ENCODE data around the gene VPS50.

- TF ChIP-seq CTCF (IDR thresholded peaks at IDR 0.05) (no peak), POLR2A (IDR thresholded peaks at IDR 0.05) (no peak), EP300 (IDR thresholded peaks at IDR 0.05) (no peak)
These were observed 26.5 kb downstream of the VPS50 start for GRCh38 chr7:93258661-93259060.
